Duodenal mucosa (tissue), 2 donors: Measurements from ENCODE around the gene COL8A1.

Experiments
- H3K27ac ChIP-seq: one replicate; pipeline ENCODE4 v1.7.0; 2013; ENCODE audit warnings: low read depth, low read length
- H3K27me3 ChIP-seq, 2 donors: one replicate each; pipeline ENCODE4 v1.7.0; 2013; ENCODE audit warnings: low read length in 2 of 2, control low read depth in 1 of 2; ENCODE audit not compliant: insufficient read depth in 2 of 2, control insufficient read depth in 1 of 2
- H3K36me3 ChIP-seq, 2 donors: one replicate each; pipeline ENCODE4 v1.7.0; 2013; ENCODE audit warnings: low read length in 2 of 2, control low read depth in 1 of 2; ENCODE audit not compliant: insufficient read depth in 2 of 2, control insufficient read depth in 1 of 2
- H3K4me1 ChIP-seq, 2 donors: one replicate each; pipeline ENCODE4 v1.7.0; 2013; ENCODE audit warnings: low read length in 2 of 2, control low read depth in 1 of 2; ENCODE audit not compliant: insufficient read depth in 2 of 2, control insufficient read depth in 1 of 2
- H3K4me3 ChIP-seq, 2 donors: one replicate each; pipeline ENCODE4 v1.7.0; 2013; ENCODE audit warnings: low read length in 2 of 2, low read depth in 1 of 2
- H3K9ac ChIP-seq, 2 donors: one replicate each; pipeline ENCODE4 v1.7.0; 2013; ENCODE audit warnings: low read length in 2 of 2, low read depth in 1 of 2
- H3K9me3 ChIP-seq, 2 donors: one replicate each; pipeline ENCODE4 v1.7.0; 2013; ENCODE audit warnings: low read length in 2 of 2, control low read depth in 1 of 2; ENCODE audit not compliant: control insufficient read depth in 1 of 2

Gene COL8A1

GRCh38 chr3:99702953-99703943 is 64.9 kb downstream of the COL8A1 start:
- no peaks in the 10 kb centered on the region for H3K27me3 ChIP-seq
- H3K9me3 ChIP-seq = no peaks in the 10 kb centered on the region
- no peak overlapping the region for H3K4me3 ChIP-seq
- H3K4me1 ChIP-seq = no peaks in the 10 kb centered on the region
- no peaks in the 10 kb centered on the region for H3K36me3 ChIP-seq
- no peak overlapping the region for H3K27ac ChIP-seq
- H3K9ac ChIP-seq = no peak overlapping the region

- Histone ChIP-seq H3K4me1 (no peaks in the 10 kb centered on the region), H3K27me3 (no peaks in the 10 kb centered on the region), H3K9ac (no peak overlapping the region)
Measured at GRCh38 chr3:99704417-99704816, 66.0 kb downstream of the COL8A1 start.

DNA sequence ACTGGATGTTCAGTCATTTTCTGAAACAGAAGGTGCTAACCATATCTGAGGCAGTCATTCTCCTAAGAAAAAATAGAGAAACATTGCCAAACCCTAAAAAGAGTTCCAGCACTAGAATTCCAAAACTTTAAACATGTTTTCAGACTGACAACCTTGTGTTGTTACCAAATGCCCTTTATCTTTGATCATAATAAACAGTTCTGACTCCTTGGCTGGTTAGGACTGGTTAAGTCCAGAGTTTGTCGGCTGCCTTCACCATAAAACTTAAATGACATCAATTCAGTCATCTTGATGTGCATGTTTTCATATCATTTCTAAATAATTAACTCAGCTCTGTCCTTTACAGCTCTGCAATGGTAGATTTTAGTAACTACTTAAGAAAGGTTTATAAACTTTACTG is 68.0 kb downstream of the COL8A1 start:
- Histone ChIP-seq H3K9ac (no peak overlapping the region), H3K4me3 (no peak overlapping the region), H3K27ac (no peak overlapping the region), H3K9me3 (no peaks in the 10 kb centered on the region), H3K27me3 (no peaks in the 10 kb centered on the region), H3K36me3 (no peaks in the 10 kb centered on the region), H3K4me1 (no peaks in the 10 kb centered on the region)

More at GRCh38 chr3:99704417-99704816, 66.0 kb downstream of the COL8A1 start:
- Histone ChIP-seq H3K27ac (no peak overlapping the region), H3K4me3 (no peak overlapping the region), H3K9me3 (no peaks in the 10 kb centered on the region), H3K36me3 (no peaks in the 10 kb centered on the region)

DNA sequence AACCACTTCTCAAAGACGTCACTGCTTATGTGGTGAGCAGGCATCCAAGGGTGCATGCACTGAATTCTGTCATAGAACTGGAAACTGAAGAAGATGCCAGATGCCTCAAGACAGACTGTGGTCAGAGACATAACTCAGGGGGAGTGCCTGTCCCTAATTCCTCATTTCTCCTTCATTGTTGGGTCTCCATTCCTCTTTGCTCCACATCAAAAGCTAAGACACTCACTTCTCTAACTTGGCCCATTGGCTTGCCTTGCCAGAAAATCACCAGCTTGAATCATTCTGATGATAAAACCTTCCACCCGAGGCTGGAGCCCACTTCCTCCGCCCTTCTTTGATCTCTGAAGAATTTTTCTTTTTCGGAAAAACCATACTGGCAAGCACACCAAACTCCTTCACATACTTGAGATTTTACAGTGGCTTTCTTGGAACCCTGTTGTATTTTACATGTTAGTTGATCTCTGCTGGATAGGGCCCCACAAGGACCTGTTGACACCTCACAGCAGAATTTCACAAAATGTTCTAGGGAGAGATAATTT is 69.9 kb downstream of the COL8A1 start:
- Histone ChIP-seq H3K27ac (no peak overlapping the region), H3K27me3 (no peaks in the 10 kb centered on the region), H3K9me3 (no peaks in the 10 kb centered on the region), H3K4me1 (no peaks in the 10 kb centered on the region), H3K36me3 (no peaks in the 10 kb centered on the region), H3K4me3 (no peak overlapping the region), H3K9ac (no peak overlapping the region)

DNA sequence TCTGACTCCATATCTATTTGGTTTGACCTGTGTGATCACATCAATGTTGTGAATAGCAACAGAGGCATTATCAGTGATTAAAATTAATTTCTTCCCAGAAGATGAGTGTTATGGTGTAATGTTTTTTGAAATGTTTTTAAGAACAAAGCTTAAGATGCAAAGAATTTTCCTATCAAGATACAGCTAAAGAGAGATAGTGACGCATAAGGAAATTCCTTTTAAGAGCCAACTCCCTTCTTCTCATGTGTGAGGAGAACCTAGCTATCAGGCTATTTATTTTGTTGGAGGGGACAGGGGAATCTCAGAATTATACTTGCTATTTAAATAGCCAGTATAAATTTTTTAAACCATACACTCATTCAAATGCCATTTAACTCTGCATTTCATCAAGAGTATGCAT is 71.3 kb downstream of the COL8A1 start:
- no peaks in the 10 kb centered on the region for H3K4me1 ChIP-seq
- no peaks in the 10 kb centered on the region for H3K9me3 ChIP-seq
- H3K9ac ChIP-seq = no peak overlapping the region
- H3K27me3 ChIP-seq = no peaks in the 10 kb centered on the region
- H3K4me3 ChIP-seq = no peak overlapping the region
- no peaks in the 10 kb centered on the region for H3K36me3 ChIP-seq
- H3K27ac ChIP-seq = no peak overlapping the region

- Histone ChIP-seq H3K9ac (no peak overlapping the region), H3K4me3 (no peak overlapping the region), H3K4me1 (no peaks in the 10 kb centered on the region), H3K27me3 (no peaks in the 10 kb centered on the region), H3K27ac (no peak overlapping the region), H3K9me3 (no peaks in the 10 kb centered on the region), H3K36me3 (no peaks in the 10 kb centered on the region)
Measured at GRCh38 chr3:99710094-99710493, 71.7 kb downstream of the COL8A1 start.

DNA sequence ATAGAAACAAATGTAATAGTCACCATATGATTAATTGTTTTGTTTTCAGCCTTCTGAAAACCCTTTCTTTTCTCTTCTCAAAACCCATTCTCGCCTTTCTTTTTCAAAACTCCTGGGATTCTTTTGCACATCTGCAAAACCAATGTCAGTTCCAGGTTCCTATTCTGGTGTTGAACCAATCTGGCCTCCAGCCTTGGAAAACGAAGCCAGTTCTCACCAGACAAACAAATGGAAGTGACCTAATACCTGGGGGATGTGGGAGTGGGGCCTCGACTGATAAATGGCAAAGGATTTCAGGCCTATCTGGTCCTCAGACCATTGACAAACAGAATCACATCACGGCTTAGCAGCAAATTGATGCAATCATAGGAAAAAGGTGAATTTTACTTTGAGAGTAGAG is 73.0 kb downstream of the COL8A1 start:
- H3K4me3 ChIP-seq = no peak overlapping the region
- no peaks in the 10 kb centered on the region for H3K4me1 ChIP-seq
- H3K27me3 ChIP-seq = no peaks in the 10 kb centered on the region
- no peak overlapping the region for H3K27ac ChIP-seq
- H3K9me3 ChIP-seq = no peaks in the 10 kb centered on the region
- no peaks in the 10 kb centered on the region for H3K36me3 ChIP-seq
- no peak overlapping the region for H3K9ac ChIP-seq

DNA sequence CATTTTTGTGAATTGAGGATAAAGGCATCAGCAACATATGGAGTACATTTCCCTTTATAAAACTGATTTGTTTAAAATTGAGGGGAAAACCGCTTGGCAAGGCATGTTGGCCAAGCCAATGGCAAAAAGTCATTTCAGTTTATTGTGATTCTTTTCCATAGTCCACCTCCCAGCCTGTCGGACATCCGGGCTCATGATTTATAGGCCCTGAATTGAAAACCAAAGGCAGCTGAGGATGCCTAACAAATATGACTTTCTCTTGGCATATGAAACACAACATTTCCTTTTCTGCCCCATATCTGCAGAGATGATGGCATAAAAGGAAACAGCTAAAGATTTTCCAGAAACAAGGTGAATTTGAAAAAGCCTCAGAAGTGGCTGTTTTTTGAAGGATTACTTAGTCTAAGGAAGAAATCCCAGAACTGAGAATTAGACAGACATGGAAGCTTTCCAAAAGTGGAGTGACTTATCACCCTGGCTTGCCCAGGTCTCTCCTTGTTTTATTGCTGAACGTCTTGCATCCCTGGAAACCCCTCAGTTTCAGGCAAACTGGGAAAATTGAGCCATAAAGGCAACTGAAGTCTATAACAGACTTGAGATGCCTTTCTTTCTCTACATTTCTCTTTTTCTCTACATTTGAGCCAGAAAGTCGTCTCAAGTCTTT is 74.0 kb downstream of the COL8A1 start:
- Histone ChIP-seq H3K4me1 (no peaks in the 10 kb centered on the region), H3K27ac (no peak overlapping the region), H3K36me3 (no peaks in the 10 kb centered on the region)

GRCh38 chr3:99713440-99713839 is 75.0 kb downstream of the COL8A1 start:
- no peaks in the 10 kb centered on the region for H3K36me3 ChIP-seq
- H3K9ac ChIP-seq = no peak overlapping the region
- H3K27me3 ChIP-seq = no peaks in the 10 kb centered on the region
- H3K27ac ChIP-seq = no peak overlapping the region
- no peak overlapping the region for H3K4me3 ChIP-seq
- H3K4me1 ChIP-seq = no peaks in the 10 kb centered on the region
- no peaks in the 10 kb centered on the region for H3K9me3 ChIP-seq

More for the DNA sequence above, 74.0 kb downstream of the COL8A1 start:
- Histone ChIP-seq H3K27me3 (no peaks in the 10 kb centered on the region), H3K4me3 (no peak overlapping the region), H3K9ac (no peak overlapping the region), H3K9me3 (no peaks in the 10 kb centered on the region)

- no peak overlapping the region for H3K9ac ChIP-seq
- no peak overlapping the region for H3K27ac ChIP-seq
Measured at GRCh38 chr3:99714146-99714545, 75.8 kb downstream of the COL8A1 start.

More at GRCh38 chr3:99714146-99714545, 75.8 kb downstream of the COL8A1 start:
- Histone ChIP-seq H3K36me3 (no peaks in the 10 kb centered on the region), H3K27me3 (no peaks in the 10 kb centered on the region), H3K4me3 (no peak overlapping the region), H3K9me3 (no peaks in the 10 kb centered on the region), H3K4me1 (no peaks in the 10 kb centered on the region)
